Loucy (cell line): Measurements from ENCODE around the gene THYN1.

Experiments used
- H2AFZ ChIP-seq: fragments of 200-600 bp; sonication (generic); 2 replicates; pipeline ENCODE4 v1.6.0; 2016; ENCODE audit warnings: antibody characterized with exemption, mild to moderate bottlenecking, low read length, moderate library complexity
- H3F3A ChIP-seq: fragments of 200-600 bp; 2 replicates; pipeline ENCODE4 v1.6.0; 2016; ENCODE audit warnings: antibody characterized with exemption, low read depth, mild to moderate bottlenecking
- H3K27me3 ChIP-seq: fragments of 200-600 bp; sonication (generic); 2 replicates; pipeline ENCODE4 v1.6.1; 2014; ENCODE audit warnings: low read length, mild to moderate bottlenecking; ENCODE audit not compliant: insufficient read depth, poor library complexity, severe bottlenecking
- H3K36me3 ChIP-seq: fragments of 200-600 bp; sonication (generic); 2 replicates; pipeline ENCODE4 v1.6.1; 2016; ENCODE audit warnings: low read length; ENCODE audit not compliant: insufficient read depth
- H3K4me1 ChIP-seq: fragments of 200-600 bp; sonication (generic); 2 replicates; pipeline ENCODE4 v1.5.1; 2014; ENCODE audit warnings: low read length, mild to moderate bottlenecking; ENCODE audit not compliant: insufficient read depth, poor library complexity, severe bottlenecking
- H3K4me2 ChIP-seq: fragments of 200-600 bp; sonication (generic); 2 replicates; pipeline ENCODE4 v1.6.0; 2014; ENCODE audit warnings: antibody characterized with exemption, low read length, low read depth, mild to moderate bottlenecking; ENCODE audit not compliant: poor library complexity, severe bottlenecking
- H3K4me3 ChIP-seq: fragments of 200-600 bp; sonication (generic); 2 replicates; pipeline ENCODE4 v1.5.1; 2014; ENCODE audit warnings: low read length, mild to moderate bottlenecking, mixed read lengths; ENCODE audit not compliant: poor library complexity, severe bottlenecking
- H3K79me2 ChIP-seq: fragments of 200-600 bp; sonication (generic); 2 replicates; pipeline ENCODE4 v1.6.1; 2014; ENCODE audit warnings: low read length; ENCODE audit not compliant: insufficient read depth
- H3K9ac ChIP-seq: fragments of 200-600 bp; sonication (generic); 2 replicates; pipeline ENCODE4 v1.6.0; 2014; ENCODE audit warnings: mild to moderate bottlenecking, low read depth, low read length, moderate library complexity; ENCODE audit not compliant: poor library complexity, severe bottlenecking
- H3K9me2 ChIP-seq: fragments of 200-600 bp; sonication (generic); replicated peaks from 2 replicates; pipeline ENCODE4 v1.6.1; 2016; ENCODE audit warnings: low read depth, low read length, mixed read lengths
- H3K9me3 ChIP-seq: fragments of 200-600 bp; sonication (generic); 2 replicates; pipeline ENCODE4 v1.6.1; 2014; ENCODE audit warnings: mild to moderate bottlenecking, antibody characterized with exemption, low read length, low read depth; ENCODE audit not compliant: insufficient read depth
- H4K20me1 ChIP-seq: fragments of 200-600 bp; sonication (generic); 2 replicates; pipeline ENCODE4 v1.6.0; 2014; ENCODE audit warnings: antibody characterized with exemption, low read length, mild to moderate bottlenecking; ENCODE audit not compliant: insufficient read depth, poor library complexity, severe bottlenecking
- EZH2phosphoT487 ChIP-seq: fragments of 200-600 bp; IDR thresholded peaks from 2 replicates; pipeline ENCODE4 v1.6.1; 2018; ENCODE audit warnings: antibody characterized with exemption, mild to moderate bottlenecking, moderate library complexity, borderline replicate concordance
- TF ChIP-seq, protein P1 (sequence below): fragments of 200-600 bp; sonication (generic); conservative IDR thresholded peaks from 2 replicates; pipeline ENCODE4 v1.5.1; 2014; ENCODE audit warnings: mild to moderate bottlenecking, antibody characterized with exemption, low read length

Gene THYN1

DNA sequence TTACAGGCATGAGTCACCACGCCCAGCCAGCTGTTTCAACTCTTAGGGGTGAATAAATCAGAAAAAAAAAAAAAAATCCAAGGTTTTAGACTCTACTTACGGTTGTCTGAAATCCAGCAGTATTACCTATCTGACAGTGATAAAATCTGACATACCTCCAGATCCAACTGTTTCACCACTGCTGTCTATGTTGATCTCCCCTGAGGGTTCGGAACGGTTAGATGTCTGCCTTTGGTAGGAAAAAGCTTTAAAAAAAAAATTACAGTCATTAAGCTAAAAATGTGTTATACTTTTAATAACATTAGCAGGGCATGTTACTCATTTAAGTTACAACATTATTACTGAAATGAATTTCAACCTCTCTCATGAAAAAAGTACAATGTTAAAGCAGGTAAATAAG lies 50.5 kb downstream of the THYN1 start:
- Histone ChIP-seq H3K4me3 (no peak overlapping the region), H3K9ac (no peak overlapping the region), H3K79me2 (no peaks in the 10 kb centered on the region), H3K4me1 (no peaks in the 10 kb centered on the region), H3F3A (no peaks in the 10 kb centered on the region), H3K9me2 (no peaks in the 10 kb centered on the region), H3K36me3 (peaks cover 91% of the 10 kb centered on the region), H3K9me3 (no peaks in the 10 kb centered on the region), H3K27me3 (no peaks in the 10 kb centered on the region), H4K20me1 (no peaks in the 10 kb centered on the region), H2AFZ (no peak overlapping the region), H3K4me2 (no peak overlapping the region)
- TF ChIP-seq, protein P1, sequence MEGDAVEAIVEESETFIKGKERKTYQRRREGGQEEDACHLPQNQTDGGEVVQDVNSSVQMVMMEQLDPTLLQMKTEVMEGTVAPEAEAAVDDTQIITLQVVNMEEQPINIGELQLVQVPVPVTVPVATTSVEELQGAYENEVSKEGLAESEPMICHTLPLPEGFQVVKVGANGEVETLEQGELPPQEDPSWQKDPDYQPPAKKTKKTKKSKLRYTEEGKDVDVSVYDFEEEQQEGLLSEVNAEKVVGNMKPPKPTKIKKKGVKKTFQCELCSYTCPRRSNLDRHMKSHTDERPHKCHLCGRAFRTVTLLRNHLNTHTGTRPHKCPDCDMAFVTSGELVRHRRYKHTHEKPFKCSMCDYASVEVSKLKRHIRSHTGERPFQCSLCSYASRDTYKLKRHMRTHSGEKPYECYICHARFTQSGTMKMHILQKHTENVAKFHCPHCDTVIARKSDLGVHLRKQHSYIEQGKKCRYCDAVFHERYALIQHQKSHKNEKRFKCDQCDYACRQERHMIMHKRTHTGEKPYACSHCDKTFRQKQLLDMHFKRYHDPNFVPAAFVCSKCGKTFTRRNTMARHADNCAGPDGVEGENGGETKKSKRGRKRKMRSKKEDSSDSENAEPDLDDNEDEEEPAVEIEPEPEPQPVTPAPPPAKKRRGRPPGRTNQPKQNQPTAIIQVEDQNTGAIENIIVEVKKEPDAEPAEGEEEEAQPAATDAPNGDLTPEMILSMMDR = no peak
- no peak for TF ChIP-seq EZH2phosphoT487

DNA sequence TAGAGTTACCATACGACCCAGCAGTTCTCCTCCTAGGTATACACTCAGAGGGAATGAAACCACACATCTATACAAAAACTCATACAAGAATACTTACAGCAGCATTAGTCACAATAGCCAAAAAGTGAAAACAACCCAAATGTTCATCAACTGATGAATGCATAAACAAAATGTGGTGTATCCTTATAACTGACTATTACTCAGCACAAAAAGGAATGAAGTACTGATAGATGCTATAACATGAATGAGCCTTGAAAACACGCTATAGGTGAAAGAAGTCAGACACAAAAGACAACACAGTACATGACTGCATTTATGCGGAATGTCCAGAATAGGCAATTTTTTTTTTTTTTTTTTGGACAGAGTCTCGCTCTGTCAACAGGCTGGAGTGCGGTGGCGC lies 52.5 kb downstream of the THYN1 start:
- Histone ChIP-seq H3K9me3 (no peaks in the 10 kb centered on the region), H3K4me2 (no peak overlapping the region), H3K79me2 (no peaks in the 10 kb centered on the region), H3K36me3 (peaks cover 86% of the 10 kb centered on the region), H2AFZ (no peak overlapping the region), H3K9ac (no peak overlapping the region), H3K9me2 (no peaks in the 10 kb centered on the region), H4K20me1 (peaks cover under 1% of the 10 kb centered on the region), H3F3A (no peaks in the 10 kb centered on the region), H3K4me3 (no peak overlapping the region), H3K4me1 (no peaks in the 10 kb centered on the region), H3K27me3 (no peaks in the 10 kb centered on the region)
- TF ChIP-seq, protein P1 = no peak
- TF ChIP-seq EZH2phosphoT487 = no peak

DNA sequence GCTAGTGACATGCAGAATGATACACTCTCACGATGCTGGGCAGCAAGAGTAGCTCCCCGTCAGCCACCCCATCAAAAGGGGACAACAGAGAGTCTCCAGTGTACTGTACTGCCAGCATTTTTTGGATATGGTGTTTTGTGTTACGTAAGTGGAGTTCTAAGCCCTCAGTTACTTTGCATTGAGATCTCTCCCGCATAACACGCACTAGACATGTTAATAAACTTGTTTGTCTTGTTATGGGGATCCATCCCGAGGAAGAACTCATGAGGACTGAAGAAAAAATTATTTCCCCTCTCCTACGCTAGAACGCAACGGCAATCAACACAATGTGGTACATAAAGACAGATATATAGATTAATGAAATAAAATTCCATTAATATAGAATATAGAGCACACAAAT lies 53.6 kb downstream of the THYN1 start:
- Histone ChIP-seq H3K36me3 (peaks cover 84% of the 10 kb centered on the region), H3K79me2 (no peaks in the 10 kb centered on the region), H3K9me2 (no peaks in the 10 kb centered on the region), H3K9ac (no peak overlapping the region), H3K4me2 (no peak overlapping the region), H3K27me3 (no peaks in the 10 kb centered on the region), H2AFZ (no peak overlapping the region), H3K9me3 (no peaks in the 10 kb centered on the region), H3F3A (no peaks in the 10 kb centered on the region), H3K4me3 (no peak overlapping the region), H3K4me1 (no peaks in the 10 kb centered on the region), H4K20me1 (peaks cover 3% of the 10 kb centered on the region)
- no peak for TF ChIP-seq EZH2phosphoT487
- TF ChIP-seq, protein P1 = no peak
